ENCODE results near the gene EPHA1. TPM values are rescaled to one million over a fixed set of nuclear protein-coding genes. Genes with fewer than 3 reads are reported as not detected.

EPHA1 gene
- total and polyA plus RNA-seq, 4 donors = 10.3 to 21.0 (median 11.3) TPM

GRCh38 chr7:143406002-143406357 lies 2.7 kb downstream of the EPHA1 start:
- Histone ChIP-seq H3K36me3 (ENCODE audit: control insufficient read depth in 4 of 4, insufficient read depth in 3 of 4, low read depth in 1 of 4, low read length in 3 of 4) (peaks cover 0 to 2% (median 0%) of the 10 kb centered on the region in 4 donors), H3K4me3 (ENCODE audit: low read depth in 1 of 3, low read length in 3 of 3) (no peak overlapping the region), H3K9me3 (ENCODE audit: control insufficient read depth in 4 of 4, low read length in 3 of 4) (no peaks in the 10 kb centered on the region), H3K27me3 (ENCODE audit: control insufficient read depth in 4 of 4, insufficient read depth in 4 of 4, low read length in 3 of 4) (no peaks in the 10 kb centered on the region), H3K4me1 (ENCODE audit: control insufficient read depth in 4 of 4, insufficient read depth in 4 of 4, low read length in 3 of 4) (peaks cover 6 to 60% (median 51%) of the 10 kb centered on the region in 4 donors), H3K9ac (ENCODE audit: low read depth in 1 of 2, low read length in 2 of 2) (no peak overlapping the region), H3K27ac (ENCODE audit: low read depth in 1 of 2, low read length in 2 of 2) (no peak overlapping the region)
- no peak for TF ChIP-seq GABPA (IDR thresholded peaks at IDR 0.05 in 1 of 2, conservative IDR thresholded peaks at IDR 0.05 in 1 of 2)
- TF ChIP-seq JUND (IDR thresholded peaks at IDR 0.05) = no peak
- TF ChIP-seq RXRA (IDR thresholded peaks at IDR 0.05) = no peak
- no peak for TF ChIP-seq FOXA2 (IDR thresholded peaks at IDR 0.05)
- TF ChIP-seq ATF3 (IDR thresholded peaks at IDR 0.05) = no peak
- no peak for TF ChIP-seq TAF1 (conservative IDR thresholded peaks at IDR 0.05)
- TF ChIP-seq REST (IDR thresholded peaks at IDR 0.05) = no peak
- TF ChIP-seq, protein P1, sequence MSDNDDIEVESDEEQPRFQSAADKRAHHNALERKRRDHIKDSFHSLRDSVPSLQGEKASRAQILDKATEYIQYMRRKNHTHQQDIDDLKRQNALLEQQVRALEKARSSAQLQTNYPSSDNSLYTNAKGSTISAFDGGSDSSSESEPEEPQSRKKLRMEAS (IDR thresholded peaks at IDR 0.05) = no peak
- TF ChIP-seq CTCF (IDR thresholded peaks at IDR 0.05; ENCODE audit: low read depth, low read length, missing input control) = no peak
- TF ChIP-seq YY1 (IDR thresholded peaks at IDR 0.05) = no peak
- no peak for TF ChIP-seq HNF4G (IDR thresholded peaks at IDR 0.05)
- TF ChIP-seq RAD21 (IDR thresholded peaks at IDR 0.05) = no peak
- no peak for TF ChIP-seq SP1 (IDR thresholded peaks at IDR 0.05)
- TF ChIP-seq HNF4A (conservative IDR thresholded peaks at IDR 0.05) = no peak
- no peak for TF ChIP-seq NR2F2 (IDR thresholded peaks at IDR 0.05)
- TF ChIP-seq EGR1 (IDR thresholded peaks at IDR 0.05; ENCODE audit: low read depth in 2 of 2) = no peak
- WGBS = 54% methylated on average over 3 of the region's 3 CpGs
- DNase-seq (ENCODE audit: low spot score) = no peak

- Histone ChIP-seq H3K9ac (ENCODE audit: low read depth in 1 of 2, low read length in 2 of 2) (no peak overlapping the region), H3K36me3 (ENCODE audit: control insufficient read depth in 4 of 4, insufficient read depth in 3 of 4, low read depth in 1 of 4, low read length in 3 of 4) (peaks cover 0 to 3% (median 0%) of the 10 kb centered on the region in 4 donors), H3K9me3 (ENCODE audit: control insufficient read depth in 4 of 4, low read length in 3 of 4) (no peaks in the 10 kb centered on the region), H3K4me1 (ENCODE audit: control insufficient read depth in 4 of 4, insufficient read depth in 4 of 4, low read length in 3 of 4) (peaks cover 6 to 60% (median 51%) of the 10 kb centered on the region in 4 donors), H3K4me3 (ENCODE audit: low read depth in 1 of 3, low read length in 3 of 3) (no peak overlapping the region), H3K27me3 (ENCODE audit: control insufficient read depth in 4 of 4, insufficient read depth in 4 of 4, low read length in 3 of 4) (no peaks in the 10 kb centered on the region), H3K27ac (ENCODE audit: low read depth in 1 of 2, low read length in 2 of 2) (no peak overlapping the region)
- DNase-seq (ENCODE audit: low spot score) = no peak
- WGBS = 67% methylated on average over 9 of the region's 9 CpGs
- no peak for TF ChIP-seq GABPA (IDR thresholded peaks at IDR 0.05 in 1 of 2, conservative IDR thresholded peaks at IDR 0.05 in 1 of 2)
- TF ChIP-seq TAF1 (conservative IDR thresholded peaks at IDR 0.05) = no peak
- TF ChIP-seq, protein P2, sequence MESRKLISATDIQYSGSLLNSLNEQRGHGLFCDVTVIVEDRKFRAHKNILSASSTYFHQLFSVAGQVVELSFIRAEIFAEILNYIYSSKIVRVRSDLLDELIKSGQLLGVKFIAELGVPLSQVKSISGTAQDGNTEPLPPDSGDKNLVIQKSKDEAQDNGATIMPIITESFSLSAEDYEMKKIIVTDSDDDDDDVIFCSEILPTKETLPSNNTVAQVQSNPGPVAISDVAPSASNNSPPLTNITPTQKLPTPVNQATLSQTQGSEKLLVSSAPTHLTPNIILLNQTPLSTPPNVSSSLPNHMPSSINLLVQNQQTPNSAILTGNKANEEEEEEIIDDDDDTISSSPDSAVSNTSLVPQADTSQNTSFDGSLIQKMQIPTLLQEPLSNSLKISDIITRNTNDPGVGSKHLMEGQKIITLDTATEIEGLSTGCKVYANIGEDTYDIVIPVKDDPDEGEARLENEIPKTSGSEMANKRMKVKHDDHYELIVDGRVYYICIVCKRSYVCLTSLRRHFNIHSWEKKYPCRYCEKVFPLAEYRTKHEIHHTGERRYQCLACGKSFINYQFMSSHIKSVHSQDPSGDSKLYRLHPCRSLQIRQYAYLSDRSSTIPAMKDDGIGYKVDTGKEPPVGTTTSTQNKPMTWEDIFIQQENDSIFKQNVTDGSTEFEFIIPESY (IDR thresholded peaks at IDR 0.05) = no peak
- TF ChIP-seq YY1 (IDR thresholded peaks at IDR 0.05) = no peak
- TF ChIP-seq, protein P1 (IDR thresholded peaks at IDR 0.05) = no peak
- no peak for TF ChIP-seq HNF4A (conservative IDR thresholded peaks at IDR 0.05)
- TF ChIP-seq NR2F2 (IDR thresholded peaks at IDR 0.05) = no peak
- TF ChIP-seq SP1 (IDR thresholded peaks at IDR 0.05) = no peak
- TF ChIP-seq RAD21 (IDR thresholded peaks at IDR 0.05) = no peak
- no peak for TF ChIP-seq EGR1 (IDR thresholded peaks at IDR 0.05; ENCODE audit: low read depth in 2 of 2)
- TF ChIP-seq FOXA1 (IDR thresholded peaks at IDR 0.05) = no peak
- no peak for TF ChIP-seq RXRA (IDR thresholded peaks at IDR 0.05)
- TF ChIP-seq REST (IDR thresholded peaks at IDR 0.05) = no peak
Observed at GRCh38 chr7:143405173-143406001, 3.3 kb downstream of the EPHA1 start.
